ENCODE measurements around the gene AFF3.

The AFF3 gene

GRCh38 chr2:99728166-99728565, 414.2 kb downstream of the AFF3 start:
- no peak for DNase-seq

GRCh38 chr2:99727199-99727598, 415.2 kb downstream of the AFF3 start:
- DNase-seq, result no peak

GRCh38 chr2:99726691-99727090, 415.7 kb downstream of the AFF3 start:
- DNase-seq, result no peak

GRCh38 chr2:99725820-99726219, 416.6 kb downstream of the AFF3 start:
- no peak for DNase-seq

GRCh38 chr2:99722476-99722875, 419.9 kb downstream of the AFF3 start:
- no peak for DNase-seq

GRCh38 chr2:99719102-99719501, 423.3 kb downstream of the AFF3 start:
- no peak for DNase-seq

GRCh38 chr2:99715956-99716355, 426.4 kb downstream of the AFF3 start:
- no peak for DNase-seq

- no peak for DNase-seq
Measured at GRCh38 chr2:99714349-99714748, 428.0 kb downstream of the AFF3 start.

- no peak for DNase-seq
Measured at GRCh38 chr2:99711144-99711543, 431.2 kb downstream of the AFF3 start.

GRCh38 chr2:99710721-99711120, 431.7 kb downstream of the AFF3 start:
- no peak for DNase-seq

GRCh38 chr2:99709229-99709628, 433.2 kb downstream of the AFF3 start:
- no peak for DNase-seq

- DNase-seq, result no peak
Measured at GRCh38 chr2:99708231-99708630, 434.2 kb downstream of the AFF3 start.

- DNase-seq, result no peak
Measured at GRCh38 chr2:99707592-99707991, 434.8 kb downstream of the AFF3 start.

GRCh38 chr2:99706735-99707134, 435.7 kb downstream of the AFF3 start:
- DNase-seq, result no peak

- no peak for DNase-seq
Measured at GRCh38 chr2:99701503-99701902, 440.9 kb downstream of the AFF3 start.

GRCh38 chr2:99700482-99701398, 441.6 kb downstream of the AFF3 start:
- no peak for DNase-seq

- DNase-seq, result no peak
Measured at GRCh38 chr2:99698896-99699295, 443.5 kb downstream of the AFF3 start.

- DNase-seq, result no peak
Measured at GRCh38 chr2:99697811-99698568, 444.4 kb downstream of the AFF3 start.

GRCh38 chr2:99695944-99696253, 446.5 kb downstream of the AFF3 start:
- DNase-seq, result no peak

- no peak for DNase-seq
Measured at GRCh38 chr2:99695130-99695943, 447.1 kb downstream of the AFF3 start.

- no peak for DNase-seq
Measured at GRCh38 chr2:99694331-99694730, 448.1 kb downstream of the AFF3 start.

- no peak for DNase-seq
Measured at GRCh38 chr2:99692785-99693184, 449.6 kb downstream of the AFF3 start.

GRCh38 chr2:99691926-99692325, 450.5 kb downstream of the AFF3 start:
- no peak for DNase-seq
